HG03066 (cell line): ENCODE measurements around the gene RAD51B.

Experiments used
- ATAC-seq: cut with Tn5 transposase; IDR thresholded peaks from one replicate; pipeline ENCODE4 v1.9.1; 2021; ENCODE audit warnings: low read depth; ENCODE audit not compliant: unreplicated experiment

Gene RAD51B

GRCh38 chr14:68137704-68138619 lies 318.4 kb downstream of the RAD51B start:
- no peak for ATAC-seq

GRCh38 chr14:68139431-68140075 lies 320.0 kb downstream of the RAD51B start:
- no peak for ATAC-seq

DNA sequence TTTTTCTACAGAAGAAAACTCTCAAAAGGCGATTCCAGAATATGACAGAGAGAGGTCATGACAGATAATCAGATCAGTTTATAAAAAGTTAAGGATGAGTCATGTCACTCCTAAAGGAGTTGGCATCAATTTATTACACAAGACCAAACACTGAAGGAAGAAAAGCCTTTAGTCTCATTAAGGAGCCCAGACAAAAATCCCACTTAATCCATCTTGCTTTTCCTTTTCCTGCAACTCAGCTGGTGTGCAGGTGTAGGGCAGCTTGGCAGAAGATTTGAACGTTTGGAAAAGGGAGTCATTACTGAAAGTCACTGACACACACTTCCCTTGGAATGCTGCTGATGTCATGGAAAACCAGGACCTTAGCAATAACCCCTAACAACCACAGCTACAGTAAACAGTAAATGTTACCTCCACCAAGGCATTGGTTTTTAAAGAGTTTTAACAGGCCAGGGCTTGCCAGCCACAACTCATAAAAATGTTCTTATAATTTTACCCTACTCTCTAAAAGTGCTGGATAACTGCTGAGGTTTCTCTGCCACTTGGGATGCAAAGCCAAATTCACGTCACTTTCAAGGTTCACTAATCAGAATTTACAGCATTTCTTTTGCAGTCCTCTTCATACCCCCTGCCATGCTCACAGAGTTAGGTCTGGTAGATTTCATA lies 320.6 kb downstream of the RAD51B start:
- no peak for ATAC-seq

DNA sequence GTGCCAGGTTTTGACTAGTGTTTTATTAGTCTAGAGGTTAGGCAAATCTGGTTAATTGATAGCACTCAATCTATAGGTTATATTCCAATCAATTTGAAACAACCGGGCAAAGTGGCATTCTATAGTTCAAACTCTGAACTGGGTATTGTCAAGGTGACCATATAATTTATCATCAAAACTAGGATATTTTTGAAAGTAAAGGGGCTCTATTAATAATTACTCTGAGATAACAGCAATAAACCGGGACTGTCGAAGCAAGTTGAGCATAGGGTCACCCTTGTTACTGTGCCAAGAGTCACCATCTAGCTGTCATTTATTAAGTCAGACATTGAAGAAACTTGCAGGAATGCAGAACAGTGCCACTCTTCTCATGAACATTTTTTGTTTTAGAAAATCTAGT lies 321.2 kb downstream of the RAD51B start:
- no peak for ATAC-seq

DNA sequence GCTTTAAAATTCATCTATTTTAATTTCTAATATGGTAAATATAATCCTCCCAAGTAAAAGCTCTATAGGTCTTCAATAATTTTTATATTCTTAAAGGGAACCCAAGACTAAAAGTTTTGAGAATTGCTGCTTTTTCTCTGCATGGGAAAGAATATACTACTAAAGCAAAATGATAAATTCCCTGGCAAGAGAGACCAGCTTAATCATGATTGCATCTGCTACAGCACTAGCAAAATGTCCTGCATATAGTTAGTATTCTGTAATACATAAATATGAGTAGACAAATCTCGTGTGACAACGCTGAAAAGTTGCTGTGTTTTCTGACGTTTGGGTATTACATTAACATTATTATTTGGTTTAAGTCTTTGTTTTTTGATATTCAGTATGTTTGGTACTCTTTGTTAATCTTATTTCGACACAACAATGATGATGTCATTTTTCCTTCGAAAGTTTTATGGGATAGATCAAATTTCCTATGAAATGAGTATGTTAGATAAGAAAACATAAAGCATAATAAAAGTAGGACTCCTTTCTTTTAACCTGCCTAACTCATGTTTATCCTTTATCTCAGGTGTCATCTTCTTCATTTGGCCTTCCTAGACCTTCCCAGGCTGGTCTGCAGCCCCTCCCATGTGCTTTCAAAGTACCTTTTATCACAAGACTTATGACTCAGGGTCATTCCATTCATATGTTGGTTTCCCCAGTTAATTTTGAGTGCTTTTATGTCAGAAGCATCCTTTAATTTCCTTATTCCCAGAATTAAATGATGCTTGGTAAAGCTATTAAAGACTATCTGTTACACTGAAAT lies 321.9 kb downstream of the RAD51B start:
- ATAC-seq: no peak

GRCh38 chr14:68143341-68143841 lies 323.8 kb downstream of the RAD51B start:
- ATAC-seq: no peak

DNA sequence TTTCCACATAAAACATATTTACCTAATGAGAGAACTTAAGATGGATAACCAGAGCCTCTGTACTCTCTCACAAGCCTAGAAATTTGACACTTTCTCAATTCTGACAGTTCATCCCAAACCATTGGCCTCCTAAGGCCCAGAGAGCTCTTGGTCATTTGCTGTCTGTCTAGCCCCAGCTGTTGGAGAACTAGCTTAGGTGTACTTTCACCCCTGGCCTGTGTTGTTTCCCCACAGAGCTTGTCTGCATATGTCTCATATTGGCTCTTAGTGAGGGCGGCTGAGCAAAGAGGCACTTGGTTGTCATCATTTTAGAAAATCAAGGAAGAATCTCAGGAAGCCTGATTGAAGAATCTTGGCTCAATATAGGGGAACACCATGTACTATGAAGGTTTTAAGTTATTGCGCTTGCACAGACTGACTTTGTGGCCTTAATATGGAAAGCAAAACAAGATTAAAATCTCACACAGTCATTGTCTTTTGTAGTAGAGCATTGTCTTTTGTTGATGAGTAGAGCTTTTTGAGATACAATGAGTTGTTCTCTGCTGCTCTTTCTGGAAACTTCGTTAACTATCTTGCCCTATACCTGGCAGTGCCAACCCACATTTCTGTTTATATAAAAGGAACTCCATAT lies 324.6 kb downstream of the RAD51B start:
- no peak for ATAC-seq

- no peak for ATAC-seq
These were observed 325.5 kb downstream of the RAD51B start for GRCh38 chr14:68145036-68145435.

- no peak for ATAC-seq
These were observed 326.0 kb downstream of the RAD51B start for GRCh38 chr14:68145539-68145938.

- no peak for ATAC-seq
These were observed 327.2 kb downstream of the RAD51B start for GRCh38 chr14:68146818-68147217.

- no peak for ATAC-seq
These were observed 327.7 kb downstream of the RAD51B start for GRCh38 chr14:68147303-68147702.

- ATAC-seq: no peak
These were observed 328.7 kb downstream of the RAD51B start for GRCh38 chr14:68148276-68148675.

DNA sequence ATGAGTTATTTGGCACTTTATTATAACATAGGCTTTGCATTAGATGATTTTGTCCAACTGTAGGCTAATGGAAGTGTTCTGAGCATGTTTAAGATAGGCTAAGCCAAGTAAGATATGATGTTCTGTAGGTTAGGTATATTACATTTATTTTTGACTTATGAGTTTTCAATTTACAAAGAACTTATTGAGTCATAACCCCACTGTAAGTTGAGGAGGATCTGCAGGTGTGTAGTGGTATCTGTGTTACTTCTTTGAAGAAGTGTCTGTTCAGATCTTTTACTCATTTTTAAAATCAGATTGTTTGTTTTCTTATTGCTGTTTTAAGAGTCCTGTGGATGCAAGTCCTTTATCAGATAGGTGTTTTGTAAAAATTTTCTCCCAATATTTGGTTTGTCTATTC lies 329.2 kb downstream of the RAD51B start:
- no peak for ATAC-seq

DNA sequence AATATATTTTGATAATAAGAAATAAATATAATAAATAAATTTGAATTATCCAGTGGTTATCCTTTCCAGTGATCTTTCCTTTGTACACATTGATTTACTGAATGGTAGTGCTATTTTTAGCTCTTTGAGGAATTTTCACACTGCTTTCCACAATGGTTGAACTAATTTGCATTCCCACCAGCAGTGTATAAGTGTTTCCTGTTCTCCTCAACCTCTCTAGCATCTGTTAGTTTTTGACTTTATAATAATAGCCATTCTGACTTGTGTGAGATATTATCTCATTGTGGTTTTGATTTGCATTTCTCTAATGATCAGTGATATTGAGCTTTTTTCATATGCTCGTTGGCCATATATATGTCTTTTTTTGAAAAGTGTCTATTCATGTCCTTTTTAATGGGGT lies 333.7 kb downstream of the RAD51B start:
- ATAC-seq: no peak

DNA sequence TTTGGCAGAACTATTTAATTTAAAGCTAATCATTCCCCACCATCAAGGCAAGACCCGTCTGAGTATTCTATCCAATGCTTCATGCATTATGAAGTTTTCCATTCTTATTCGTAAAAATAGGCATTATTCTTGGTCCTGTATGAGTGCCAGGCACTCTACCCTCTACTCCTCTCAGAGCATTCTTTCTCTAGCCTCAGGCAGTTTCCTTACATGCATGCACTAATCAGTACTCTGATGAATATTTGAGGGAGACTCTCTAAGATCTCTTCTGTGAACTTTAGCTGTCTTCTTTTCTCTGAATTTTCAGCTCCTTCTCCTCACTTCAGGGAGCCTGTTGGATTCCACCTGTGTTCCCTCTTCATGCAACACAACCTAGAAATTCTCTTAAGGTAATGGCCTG lies 334.7 kb downstream of the RAD51B start:
- ATAC-seq: no peak

GRCh38 chr14:68157971-68158371 lies 338.4 kb downstream of the RAD51B start:
- no peak for ATAC-seq

GRCh38 chr14:68158640-68159039 lies 339.1 kb downstream of the RAD51B start:
- ATAC-seq: no peak

- no peak for ATAC-seq
These were observed 340.4 kb downstream of the RAD51B start for GRCh38 chr14:68159701-68160633.
